ENCODE results near the gene CDH15.

The CDH15 gene, protein sequence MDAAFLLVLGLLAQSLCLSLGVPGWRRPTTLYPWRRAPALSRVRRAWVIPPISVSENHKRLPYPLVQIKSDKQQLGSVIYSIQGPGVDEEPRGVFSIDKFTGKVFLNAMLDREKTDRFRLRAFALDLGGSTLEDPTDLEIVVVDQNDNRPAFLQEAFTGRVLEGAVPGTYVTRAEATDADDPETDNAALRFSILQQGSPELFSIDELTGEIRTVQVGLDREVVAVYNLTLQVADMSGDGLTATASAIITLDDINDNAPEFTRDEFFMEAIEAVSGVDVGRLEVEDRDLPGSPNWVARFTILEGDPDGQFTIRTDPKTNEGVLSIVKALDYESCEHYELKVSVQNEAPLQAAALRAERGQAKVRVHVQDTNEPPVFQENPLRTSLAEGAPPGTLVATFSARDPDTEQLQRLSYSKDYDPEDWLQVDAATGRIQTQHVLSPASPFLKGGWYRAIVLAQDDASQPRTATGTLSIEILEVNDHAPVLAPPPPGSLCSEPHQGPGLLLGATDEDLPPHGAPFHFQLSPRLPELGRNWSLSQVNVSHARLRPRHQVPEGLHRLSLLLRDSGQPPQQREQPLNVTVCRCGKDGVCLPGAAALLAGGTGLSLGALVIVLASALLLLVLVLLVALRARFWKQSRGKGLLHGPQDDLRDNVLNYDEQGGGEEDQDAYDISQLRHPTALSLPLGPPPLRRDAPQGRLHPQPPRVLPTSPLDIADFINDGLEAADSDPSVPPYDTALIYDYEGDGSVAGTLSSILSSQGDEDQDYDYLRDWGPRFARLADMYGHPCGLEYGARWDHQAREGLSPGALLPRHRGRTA

DNA sequence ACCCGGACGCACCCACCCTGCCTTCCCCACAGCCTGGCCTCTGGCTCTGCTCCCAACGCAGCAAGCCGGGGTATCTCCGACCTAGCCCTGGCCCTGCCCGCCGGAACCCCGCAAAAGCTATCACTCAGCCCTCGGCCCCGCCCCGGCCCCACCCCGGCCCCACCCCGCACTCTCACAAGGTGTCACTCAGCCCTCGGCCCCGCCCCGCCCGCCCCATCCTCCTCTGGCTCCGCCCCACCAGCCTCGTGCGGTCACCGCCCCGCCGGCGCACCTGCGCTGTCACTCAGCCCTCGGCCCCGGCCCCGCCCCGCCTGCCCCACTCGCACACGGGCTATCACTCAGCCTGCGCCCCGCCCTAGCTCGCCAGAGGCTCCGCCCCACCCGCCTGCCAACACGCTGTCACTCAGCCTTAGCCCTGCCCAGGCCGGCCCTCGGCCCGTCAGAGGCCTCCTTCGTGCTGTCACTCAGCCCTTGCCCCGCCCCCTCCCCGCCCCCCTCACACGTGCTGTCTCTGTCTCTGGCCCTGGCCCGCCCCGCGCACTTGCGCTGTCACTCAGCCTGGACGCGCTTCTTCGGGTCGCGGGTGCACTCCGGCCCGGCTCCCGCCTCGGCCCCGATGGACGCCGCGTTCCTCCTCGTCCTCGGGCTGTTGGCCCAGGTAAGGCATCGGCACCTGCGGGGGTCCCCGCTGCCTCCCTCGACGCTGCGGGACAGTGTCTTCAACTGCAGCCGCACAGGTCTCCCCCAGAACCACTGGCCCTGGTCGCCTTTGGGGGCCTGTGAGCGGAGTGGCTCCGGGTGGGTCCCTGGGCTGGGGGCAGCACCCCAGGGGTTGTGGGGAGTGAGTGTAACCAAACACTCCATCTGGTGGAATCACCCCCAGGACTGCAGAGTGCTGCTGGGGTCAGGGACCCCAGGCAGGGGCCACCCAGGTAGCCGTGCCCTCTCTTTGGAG is at the start of gene CDH15:
Gene CDH15 (plus strand): TSS at position 533 of the 955 bp plus-strand sequence. CDS start 84 bp downstream, at position 617.
- DNase-seq, result peak; percentile 49

DNA sequence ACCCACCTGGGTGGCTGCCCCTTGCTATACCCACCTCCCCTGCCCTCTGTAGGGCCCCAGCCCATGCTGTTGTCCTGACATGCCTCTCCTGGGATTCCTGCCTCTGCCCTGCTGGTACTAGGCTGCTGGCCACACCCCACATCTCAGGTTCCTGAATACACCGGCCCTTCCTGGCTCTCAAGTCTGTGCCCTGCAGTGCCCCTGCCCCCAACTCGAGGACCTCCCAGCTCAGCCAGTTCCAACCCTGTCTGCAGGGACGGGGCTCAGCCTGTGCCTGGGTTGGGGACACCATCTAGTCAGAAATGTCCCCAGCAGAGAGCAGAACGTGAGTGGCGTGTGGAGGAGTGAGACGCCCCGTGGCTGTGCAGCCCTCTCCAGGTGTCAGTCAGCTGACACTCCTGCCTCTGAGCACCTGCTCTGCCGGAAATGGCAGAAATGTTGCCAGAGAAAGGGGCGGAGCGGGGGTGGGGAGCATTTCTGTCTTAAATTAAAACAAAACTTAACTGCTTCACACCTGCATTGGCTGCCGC is 49.2 kb upstream of the CDH15 start:
- peak; percentile 51 for DNase-seq

GRCh38 chr16:89123001-89123830 is 48.3 kb upstream of the CDH15 start:
- DNase-seq, result no peak

DNA sequence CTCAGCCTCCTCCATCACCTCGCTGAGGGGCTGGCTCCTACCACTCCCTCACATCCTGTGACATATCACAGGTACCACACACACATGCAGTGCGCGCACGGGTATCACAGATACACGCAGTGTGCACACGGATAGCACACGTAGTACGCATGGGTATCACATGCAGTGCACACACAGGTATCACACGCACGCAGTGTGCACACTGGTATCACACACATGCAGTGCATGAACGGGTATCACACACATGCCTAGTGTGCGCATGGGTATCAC is 47.8 kb upstream of the CDH15 start:
- DNase-seq, result no peak

DNA sequence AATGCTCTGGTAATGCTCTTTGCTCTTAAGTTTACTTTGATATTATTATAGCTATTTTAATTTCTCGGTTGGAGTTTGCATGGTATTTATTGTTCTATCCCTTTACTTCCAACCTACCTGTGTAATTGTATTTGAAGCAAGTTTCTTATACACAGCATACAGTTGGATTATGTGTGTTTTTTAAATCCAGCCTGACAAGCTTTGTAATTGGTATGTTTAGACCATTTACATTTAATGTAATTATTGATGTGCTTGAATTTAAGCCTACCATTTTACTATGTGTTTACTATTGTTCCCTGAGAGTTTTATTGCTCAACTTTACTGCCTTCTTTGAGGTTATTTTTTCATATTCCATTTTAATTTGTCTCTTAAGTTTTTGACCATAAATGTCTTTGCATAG is 42.2 kb upstream of the CDH15 start:
- DNase-seq, result no peak

DNA sequence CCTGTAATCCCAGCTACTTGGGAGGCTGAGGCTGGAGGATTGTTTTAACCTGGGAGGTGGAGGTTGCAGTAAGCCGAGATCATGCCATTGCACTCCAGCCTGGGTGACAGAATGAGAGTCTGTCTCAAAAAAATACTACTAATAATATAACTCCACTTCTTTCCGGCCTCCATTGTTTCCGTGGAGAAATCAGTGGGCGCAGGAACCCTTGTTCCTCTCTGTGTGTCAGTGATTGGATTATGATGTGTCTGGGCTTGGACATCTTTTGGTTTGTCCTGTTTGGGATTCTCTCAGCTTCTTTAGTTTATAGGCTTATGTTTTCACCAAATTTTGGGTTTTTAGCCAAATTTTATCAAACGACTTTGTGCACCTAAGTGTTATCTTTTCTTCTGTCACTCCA is 41.1 kb upstream of the CDH15 start:
- no peak for DNase-seq

- no peak for DNase-seq
Measured at GRCh38 chr16:89131783-89132182, 39.8 kb upstream of the CDH15 start.

DNA sequence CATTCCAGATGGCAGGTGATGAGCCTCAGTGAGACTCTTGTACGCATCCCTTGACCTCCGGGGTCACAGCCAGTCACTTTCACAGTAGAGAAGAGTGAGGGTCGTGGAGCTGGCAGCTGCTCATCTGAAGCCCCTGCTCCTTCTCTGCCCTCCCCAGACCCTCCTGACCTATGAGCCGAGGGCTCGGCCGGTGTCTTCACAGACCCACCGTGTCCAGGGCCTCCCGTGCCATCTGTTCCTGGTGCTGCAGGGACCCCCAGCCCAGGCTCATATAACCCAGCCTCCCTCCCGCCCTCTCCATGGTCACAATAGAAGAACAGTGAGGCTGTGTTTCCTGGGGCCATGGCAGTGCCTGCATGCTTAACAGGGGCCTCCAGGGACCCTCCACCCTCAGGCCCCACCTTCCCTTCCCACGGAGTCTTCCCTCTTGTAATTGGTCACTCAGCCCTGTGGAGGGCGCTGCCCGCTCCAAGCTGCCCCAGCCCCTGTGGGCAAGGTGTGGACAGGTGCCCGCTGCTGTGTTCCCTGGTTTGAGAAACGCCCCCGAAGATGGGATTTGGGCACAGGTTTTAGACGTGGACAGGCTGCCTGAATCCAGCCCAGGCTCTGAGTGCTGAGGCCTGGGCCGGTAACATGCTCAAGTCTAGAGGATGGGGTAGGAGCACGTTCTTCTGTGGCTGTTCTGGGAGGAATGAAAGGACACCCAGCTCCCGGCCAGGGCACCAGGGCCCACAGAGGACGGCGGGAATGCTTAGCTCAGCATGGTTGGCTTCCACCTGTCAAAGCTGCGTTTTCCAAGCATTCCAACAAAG is 39.1 kb upstream of the CDH15 start:
- DNase-seq, result no peak

DNA sequence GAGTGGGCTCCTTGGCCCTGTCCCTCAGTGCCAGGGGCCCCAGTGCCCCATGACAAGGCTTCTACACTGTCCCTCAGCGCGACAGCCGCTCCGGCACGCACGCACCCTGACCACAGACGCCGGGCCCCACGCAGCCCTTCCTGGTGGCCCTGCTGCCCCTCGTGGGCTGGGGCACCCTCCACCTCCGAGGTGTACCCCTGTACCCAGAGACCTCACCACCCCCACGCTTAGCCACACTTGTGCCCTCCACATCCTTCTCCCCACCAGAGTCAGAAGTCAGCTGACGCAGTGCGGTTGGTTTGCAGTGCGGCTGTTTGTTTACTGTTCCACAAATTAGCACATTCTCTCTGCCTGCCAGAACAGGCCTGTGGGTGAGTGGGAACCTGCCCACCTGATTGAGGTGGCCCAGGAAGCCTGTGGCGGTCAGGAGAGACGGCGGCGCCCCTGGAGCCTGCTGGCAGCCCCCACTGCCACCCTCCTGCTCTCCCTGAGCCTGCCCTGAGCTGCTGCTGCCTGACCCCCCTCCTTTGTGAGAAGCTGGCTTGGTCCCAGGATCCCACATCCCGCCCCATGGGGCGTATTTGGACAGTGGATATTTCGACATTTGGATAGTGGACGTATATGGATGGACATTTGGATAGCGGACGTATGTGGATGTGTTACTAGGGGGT is 38.0 kb upstream of the CDH15 start:
- no peak for DNase-seq

DNA sequence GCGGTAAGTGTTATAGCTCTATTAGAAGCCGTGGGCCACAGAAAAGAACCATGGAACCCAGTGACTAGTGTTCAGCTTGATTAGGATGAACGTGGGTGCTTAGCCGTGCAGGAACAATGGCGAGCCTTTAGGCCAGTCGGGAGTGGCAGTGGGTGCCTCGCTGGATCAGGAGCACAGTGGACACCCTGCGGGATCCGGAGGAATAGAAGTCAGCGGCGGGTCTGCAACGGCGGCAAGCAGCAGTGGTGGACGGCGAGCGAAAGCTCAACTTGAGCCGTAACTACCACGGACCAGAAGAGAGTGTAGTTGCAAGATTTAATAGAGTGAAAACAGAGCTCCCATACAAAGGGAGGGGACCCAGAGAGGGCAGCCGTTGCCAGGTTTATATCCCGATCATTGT is 37.3 kb upstream of the CDH15 start:
- no peak for DNase-seq

DNA sequence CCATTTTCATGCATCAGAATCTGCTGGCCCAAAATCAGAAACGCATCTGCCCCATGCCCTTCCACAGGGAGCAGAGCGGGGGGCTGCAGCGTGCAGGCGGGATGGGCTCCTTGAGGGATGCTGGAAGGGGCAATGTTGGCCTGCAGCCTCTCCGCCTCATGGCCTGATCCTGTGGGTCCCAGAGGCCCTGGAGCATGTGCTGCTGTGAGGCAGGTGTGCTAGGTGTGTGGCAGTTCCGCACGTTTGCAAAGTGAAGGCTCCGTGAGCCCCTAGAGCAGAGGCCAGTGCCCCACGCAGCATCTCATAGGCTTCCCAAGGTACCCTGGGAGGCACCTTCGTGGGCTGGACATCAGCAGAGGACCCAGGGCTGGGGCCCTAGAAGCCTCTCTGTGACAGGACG is 36.4 kb upstream of the CDH15 start:
- no peak for DNase-seq

DNA sequence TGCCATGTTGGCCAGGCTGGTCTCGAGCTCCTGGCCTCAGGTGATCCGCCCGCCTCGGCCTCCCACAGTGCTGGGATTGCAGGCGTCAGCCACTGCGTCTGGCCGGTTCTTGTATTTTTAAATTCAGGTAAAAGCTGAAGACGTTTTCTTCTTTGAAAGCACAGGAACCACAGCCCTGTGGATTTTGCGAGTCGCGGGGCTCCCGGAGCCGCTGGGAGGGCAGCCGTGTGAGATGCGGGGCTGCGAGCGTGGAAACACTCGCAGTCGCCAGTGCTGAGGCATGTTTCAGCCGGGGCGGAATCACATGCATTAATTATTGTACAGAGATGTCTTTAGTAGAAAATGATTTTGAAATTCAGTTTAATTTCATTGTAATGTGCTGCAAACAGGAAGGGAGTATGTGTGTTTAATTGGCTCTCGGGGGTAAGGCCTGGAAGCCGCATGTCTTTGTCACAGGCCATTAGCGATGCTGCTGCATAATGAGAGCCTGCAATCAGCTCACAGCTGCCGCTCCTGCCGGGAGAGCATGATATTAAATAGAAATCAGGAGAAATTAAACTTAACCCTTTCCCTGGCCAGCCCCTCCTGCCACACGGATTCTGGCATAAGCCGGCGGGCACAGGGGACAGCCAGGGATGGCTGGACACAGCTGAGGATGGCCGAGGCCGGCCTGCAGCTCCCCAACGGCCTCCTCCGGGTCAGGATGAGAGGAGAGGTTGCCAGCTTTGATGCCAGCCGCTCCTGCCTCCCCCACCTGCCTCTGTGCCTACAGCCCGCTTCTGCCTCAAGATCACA is 35.4 kb upstream of the CDH15 start:
- peak; percentile 57 for DNase-seq

GRCh38 chr16:89136931-89137330 is 34.6 kb upstream of the CDH15 start:
- DNase-seq, result no peak

DNA sequence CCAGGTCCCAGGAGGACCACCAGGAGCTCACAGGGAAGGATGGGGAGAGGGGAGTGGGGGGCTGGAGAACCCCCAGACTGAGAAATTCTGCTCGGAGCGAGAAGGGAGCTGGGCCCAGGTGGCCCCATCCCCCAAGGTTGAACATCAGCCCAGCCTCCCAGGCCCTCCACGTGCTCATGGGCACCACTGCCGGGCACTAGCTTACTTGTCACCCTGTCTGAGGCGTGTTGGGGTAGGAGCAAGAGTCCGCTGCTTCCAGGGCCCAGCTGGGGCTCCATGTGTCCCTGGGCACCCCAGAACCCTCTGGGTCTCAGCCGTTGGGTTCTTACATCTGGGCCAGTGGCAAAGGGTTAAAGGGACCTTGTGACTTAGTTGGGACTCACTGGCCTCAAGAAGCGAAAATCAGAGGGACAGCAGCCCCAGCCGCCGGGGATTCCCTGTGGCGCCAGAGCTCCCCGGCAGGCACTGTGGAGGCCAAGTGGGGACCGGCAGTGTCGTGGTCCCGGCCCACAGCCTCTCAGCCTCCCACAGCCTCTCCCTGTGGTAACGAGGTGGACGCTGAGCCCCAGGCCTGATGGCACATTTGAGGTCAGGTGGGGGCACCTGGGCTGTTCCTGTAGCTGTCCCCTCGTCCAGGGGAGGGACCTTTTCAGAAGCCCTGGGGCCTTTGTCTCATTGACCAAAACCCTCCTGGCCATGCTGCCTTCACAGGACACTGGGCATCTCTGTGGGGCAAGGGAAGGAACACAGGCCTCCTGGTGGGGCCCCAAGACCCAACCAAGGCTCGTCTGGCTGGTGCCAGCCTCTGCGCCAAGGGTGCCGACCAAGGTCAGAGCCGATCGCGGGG is 33.7 kb upstream of the CDH15 start:
- no peak for DNase-seq

GRCh38 chr16:89138513-89138795 is 33.1 kb upstream of the CDH15 start:
- DNase-seq, result no peak

- no peak for DNase-seq
Measured at GRCh38 chr16:89138843-89139520, 32.6 kb upstream of the CDH15 start.

DNA sequence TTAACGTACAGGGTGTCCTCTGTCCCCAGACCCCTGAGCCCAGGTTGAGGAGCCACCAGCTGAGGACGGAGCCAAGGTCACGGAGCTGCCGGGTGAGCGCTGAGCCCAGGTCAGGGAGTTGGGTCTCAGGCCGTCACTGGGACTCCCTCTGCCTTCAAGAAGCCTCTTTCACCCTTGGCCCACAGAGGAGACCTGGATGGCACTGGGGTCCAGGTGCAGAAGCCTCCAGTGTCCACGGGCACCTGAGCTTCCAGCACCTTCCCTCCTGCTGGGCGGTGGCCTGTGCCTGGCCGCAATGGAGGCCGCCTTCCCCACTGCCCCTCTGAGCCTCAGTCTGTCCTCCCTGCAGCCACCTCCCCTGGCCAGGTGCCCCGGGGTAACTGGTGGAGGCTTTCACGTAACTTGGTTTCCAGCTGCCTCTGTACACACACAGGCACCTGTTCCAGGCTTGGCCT is 31.6 kb upstream of the CDH15 start:
- no peak for DNase-seq

GRCh38 chr16:89140401-89140800 is 31.1 kb upstream of the CDH15 start:
- no peak for DNase-seq
